ENCODE measurements around the gene WDR6.
"Not testable (repeated sequence)": the region's sequence is repeated elsewhere in the genome, so short reads cannot be mapped to it uniquely, and the experiment has no call there.

The WDR6 gene

DNA sequence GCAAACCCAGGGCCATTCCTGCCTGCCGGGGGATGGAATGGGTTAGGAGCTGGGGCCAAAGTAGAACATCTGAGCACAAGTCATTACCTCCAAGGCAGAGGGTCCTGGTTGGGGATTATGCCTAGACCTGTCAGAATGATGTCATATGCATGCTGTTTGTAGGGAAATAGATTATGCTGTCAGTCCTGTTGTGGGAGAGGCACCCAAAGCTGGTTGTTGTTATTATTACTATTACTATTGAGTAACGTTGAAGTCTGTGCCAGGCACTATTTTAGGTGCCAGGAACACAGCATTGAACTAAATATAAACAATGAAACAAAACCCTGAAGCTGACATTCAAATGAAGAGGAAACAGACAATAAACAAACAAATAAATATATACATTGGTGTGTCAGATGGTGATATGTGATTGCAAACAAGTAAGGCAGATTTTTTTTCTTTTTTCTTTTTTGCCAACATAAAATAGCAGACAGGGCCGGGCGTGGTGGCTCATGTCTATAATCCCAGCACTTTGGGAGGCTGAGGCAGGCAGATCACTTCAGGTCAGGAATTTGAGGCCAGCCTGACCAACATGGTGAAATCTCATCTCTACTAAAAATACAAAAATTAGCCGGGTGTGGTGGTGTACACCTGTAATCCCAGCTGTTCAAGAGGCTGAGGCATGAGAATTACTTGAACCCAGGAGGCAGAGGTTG, 15.2 kb upstream of the WDR6 start:
- DNase-seq, result no peak

DNA sequence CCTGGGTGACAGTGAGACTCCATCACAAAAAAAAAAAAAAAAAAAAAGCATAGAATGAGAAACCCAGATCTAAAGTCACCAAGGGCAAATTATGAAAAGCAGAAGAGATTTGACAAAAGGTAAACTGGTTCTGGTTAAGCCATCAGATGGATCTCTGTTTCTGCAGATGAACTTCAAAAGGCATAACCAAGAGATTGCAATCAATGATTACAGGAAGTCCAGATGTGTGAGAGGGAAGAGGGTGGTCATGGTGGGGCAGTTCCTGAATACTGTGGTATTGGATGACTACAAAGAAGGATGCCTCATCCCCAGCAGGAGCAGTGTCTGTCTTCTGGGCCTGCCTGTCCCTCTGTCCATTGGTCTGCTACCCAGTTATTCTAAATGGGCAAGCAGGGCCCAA, 13.4 kb upstream of the WDR6 start:
- DNase-seq, result no peak

DNA sequence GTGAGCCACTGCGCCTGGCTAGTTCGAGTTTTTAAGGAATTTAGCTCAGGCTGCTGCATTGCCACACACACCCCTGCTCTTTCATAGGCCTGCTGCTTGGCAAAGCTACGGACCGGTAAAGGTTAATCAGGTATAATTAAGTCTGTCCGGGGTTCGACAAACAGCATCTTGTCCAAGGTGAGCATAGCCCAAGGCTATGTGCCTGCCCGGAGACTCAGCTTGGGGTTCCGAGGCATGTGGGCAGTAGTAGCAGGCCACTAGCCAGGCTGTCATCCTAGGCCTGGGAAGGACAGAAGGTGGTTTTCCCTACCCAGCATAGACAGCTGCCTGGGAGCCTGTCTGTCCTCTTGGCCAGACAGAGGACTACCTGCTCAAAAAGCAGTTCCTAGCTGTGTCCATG, 10.6 kb upstream of the WDR6 start:
- no peak for DNase-seq

DNA sequence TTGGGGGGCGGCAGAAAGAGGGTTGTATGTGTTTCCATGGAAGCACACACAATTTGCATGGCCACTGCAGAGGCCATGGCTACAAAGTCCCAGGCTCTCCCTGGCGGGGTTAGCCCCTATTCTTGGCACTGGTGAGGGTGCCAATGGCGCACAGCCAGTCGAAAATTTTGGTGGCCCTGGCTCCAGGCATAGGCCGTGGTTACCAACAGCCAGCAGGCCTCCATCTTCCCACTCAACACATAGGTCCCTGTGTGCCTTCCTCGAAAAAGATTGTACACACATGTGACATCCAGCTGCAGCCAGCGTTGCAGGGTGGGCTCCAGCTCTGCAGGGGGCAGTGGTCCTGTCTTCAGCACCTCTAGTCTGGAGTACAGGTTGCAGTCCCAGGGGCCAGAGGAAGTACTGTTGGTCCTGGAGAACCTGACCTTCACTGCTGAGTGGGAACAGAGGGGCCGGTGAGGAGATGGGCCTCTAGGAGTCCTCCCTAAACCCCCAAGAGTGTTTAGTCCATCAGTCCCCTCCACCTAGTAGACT, 10.0 kb upstream of the WDR6 start:
- no peak for DNase-seq

DNA sequence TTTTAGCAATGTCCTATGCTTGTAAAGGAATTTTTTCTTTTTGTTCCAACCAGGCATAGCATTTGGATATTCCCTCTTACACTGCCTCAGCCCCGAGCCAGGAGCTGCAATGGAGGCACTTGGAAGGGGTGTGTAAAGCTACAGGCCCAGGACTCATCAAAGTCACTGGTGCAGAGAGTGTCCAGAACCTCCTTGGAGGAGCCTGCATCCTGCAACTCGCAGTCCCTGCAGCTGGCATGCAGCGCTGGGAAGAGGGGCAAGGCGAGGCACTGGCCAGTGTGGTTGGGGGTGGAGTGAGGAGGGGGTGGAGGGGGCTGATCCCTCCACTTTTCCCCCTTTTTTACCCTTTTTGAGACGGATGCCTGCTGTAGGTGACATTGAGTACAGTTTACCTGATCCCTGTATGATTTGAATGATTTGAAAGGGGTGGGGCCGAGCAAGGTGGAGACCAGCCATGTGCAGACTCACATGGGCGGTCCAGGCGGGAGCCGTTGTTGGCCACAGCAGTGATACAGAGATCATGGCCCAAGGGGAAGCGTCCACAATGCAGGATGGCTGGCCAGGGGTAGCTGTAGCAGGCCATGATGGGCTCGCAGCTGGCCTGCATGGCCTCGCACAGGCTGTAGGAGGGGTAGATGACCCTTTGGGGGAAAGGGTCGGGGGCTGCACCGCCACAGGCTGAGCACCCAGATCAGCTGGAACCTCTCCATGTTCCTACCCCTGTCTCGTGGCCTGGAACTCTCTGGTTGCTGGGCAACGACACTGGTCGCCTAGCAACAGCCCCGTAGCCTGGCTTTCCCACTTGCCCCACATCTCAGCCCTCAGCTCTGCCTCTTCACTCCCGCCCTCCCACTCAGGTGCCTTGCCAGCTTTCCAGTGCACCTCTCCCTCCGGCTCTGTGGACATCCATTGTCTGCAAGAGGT, 9.2 kb upstream of the WDR6 start:
- DNase-seq, result no peak

DNA sequence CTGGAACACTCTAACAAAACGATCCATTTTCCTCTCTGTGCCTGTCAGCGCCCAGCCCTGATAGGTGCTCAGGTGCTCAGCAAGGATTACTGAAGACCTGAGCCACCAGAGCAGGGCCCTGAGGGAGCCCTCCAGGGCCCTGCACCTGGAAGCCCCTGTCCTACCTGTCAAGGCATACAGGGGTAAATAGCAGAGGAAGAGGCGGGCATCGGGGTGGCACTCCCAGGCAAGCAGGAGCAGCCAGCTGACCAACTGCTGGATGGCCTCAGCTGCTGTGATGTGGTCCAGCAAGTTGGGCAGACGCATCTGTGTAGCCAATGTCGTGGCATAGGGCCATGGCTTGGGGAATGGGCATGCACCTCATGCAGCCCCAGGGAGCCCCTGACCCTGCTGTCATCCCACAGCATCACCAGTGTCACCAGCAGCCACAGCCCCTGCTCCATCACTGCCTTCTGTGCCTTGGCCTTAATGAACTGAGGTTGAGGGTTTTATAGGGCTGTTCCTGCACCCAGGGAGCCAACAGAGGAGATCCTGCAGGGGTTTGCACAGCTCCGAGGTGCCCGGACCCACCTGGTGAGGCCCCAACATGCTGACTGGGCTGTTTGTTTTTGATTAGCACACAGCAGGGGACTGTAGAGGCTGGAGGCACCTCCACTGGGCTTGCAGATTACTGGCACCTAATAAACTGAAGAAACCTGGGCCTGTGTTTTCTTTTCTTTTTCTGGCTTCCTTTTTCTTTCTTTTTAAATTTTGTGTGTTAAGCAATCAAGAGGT, 7.9 kb upstream of the WDR6 start:
- no peak for DNase-seq

DNA sequence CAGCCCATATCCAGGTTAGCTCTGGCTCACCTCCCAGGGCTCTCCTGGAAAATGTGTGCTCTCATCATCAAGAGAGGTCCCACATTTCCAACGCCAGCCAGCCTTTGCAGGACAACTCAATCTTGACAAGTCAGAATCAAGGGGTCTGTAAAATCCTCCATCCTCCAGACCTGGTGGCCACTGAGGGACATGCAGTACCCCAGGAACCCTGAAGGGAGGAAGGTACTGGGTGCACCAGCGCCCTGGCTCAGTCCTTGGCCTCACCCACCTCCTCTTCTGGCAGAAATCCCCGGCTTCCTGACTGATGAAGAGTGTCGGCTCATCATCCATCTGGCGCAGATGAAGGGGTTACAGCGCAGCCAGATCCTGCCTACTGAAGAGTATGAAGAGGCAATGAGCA, 6.0 kb upstream of the WDR6 start:
- DNase-seq, result no peak

DNA sequence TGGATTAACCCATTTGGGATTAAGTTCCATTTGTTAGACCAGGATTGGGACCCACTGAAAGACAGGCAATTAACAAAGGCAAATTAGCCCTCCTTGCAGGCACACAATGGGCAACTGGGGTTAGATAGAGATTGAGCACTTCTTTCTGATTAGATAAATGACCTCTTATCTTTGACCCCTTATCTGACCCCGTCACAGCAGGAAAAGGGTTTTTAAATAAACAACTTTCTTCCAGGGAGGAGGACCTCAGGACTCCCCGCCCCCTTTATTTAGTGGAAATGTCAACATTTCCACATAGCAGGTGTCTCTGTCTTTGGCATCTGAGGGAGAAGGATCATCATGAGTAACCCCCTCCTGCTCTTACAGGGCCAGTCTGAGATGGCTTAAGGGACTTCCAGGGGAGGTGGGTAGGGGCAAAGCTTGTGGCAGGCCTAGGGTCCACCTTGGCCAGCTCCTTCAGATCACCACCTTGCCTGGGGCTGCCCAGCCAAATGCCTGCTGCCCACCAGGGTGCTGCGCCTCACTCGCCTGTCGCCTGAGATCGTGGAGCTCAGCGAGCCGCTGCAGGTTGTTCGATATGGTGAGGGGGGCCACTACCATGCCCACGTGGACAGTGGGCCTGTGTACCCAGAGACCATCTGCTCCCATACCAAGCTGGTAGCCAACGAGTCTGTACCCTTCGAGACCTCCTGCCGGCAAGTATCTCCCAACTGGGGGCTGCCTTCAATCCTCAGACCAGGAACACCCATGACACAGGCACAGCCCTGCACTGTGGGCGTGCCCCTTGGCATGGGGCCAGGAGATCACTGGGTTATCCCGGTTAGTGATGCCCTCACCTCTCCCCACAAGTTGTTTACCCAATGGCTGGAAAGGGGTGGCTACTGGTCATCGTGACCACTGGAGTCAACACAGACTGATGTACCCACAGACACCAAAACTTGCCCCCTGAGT, 2.6 kb upstream of the WDR6 start:
- DNase-seq, result no peak

DNA sequence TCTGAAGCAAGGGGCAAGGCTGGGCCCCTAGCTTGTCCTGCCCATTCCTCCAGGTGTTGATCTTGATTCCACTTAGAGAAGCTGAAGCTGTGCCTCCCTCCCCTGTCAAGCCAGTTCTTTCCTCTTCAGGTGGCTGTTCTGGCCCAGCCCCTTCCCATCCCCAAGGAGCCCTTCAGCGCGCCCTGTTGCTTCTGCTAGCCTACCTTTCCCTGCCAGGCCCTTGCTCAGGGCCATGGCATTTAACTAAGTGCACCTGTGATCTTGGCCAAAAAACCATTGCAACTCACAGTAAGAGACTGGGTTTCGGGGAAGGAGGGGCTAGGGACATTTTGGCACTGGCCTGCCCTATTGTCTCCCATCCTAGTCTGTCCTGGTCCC, 1.9 kb upstream of the WDR6 start:
- no peak for DNase-seq

DNA sequence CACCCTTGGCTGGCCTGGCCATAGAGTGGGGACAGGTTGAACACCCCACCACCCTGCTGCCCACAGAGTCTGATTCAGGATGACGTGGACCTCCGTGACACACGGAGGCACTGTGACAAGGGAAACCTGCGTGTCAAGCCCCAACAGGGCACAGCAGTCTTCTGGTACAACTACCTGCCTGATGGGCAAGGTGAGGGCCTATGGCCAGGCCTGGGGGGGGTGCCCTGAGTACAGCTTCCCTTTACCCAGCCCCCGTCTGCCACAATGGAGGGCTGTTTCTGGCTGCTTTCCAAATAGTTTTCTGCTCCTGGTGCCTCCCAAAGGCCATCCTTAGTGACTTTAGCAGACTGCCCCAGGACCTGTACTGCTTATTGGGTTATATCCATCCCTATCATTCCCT, 1.2 kb upstream of the WDR6 start:
- no peak for DNase-seq

DNA sequence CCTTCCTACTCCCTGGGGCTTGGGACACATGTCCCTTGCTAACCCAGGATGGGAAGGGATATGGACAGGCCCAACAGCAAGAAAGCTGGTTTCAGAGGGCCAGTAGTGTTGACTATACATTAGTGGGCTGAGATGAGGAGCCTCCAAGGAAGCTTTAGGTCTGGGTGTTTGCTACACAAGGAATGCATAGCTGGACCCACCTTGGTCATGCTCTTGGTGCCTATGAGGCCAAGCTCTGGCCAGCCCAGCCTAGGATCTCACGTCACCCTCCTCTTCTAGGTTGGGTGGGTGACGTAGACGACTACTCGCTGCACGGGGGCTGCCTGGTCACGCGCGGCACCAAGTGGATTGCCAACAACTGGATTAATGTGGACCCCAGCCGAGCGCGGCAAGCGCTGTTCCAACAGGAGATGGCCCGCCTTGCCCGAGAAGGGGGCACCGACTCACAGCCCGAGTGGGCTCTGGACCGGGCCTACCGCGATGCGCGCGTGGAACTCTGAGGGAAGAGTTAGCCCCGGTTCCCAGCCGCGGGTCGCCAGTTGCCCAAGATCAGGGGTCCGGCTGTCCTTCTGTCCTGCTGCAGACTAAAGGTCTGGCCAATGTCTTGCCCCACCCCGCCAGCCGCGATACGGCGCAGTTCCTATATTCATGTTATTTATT, 653 bp upstream of the WDR6 start:
- DNase-seq, result peak; percentile 31

DNA sequence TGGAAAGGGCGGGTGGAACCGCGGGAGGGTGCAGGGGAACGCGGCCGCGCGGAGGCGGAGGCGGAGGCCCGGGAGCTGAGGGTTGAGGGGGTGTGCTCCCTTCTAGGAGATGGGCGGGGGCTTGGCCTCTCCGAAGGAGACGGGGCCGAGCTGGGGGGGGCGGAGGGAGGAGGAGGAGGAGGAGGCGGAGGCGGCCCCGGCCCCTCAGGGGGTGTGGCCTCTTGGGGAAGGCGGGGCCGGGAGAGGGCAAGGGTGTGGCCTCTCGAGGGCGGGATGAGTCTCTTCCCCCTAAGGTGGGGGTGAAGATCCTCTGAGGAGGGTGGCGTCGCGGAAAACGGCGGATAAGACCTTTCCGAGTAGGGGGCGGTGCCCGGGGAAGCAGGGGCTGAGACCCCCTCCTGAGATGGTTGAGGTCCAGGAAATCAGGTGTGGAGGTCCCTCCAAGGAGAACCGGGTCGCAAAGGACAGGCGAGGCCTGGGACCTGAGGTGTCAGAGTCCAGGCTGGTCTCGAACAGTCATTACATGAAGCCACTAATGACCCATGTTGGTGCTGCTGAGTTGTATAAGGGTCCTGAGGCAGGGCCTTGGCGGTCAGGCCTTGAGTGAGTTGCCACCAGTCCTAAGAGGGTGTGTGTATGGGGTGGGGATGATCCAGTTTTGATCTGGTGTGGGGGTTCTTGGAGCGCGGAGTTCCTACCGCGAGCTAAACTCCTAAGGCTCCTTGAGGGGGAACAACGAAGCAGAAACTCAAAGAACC, 759 bp downstream of the WDR6 start:
- DNase-seq, result peak; percentile 91

DNA sequence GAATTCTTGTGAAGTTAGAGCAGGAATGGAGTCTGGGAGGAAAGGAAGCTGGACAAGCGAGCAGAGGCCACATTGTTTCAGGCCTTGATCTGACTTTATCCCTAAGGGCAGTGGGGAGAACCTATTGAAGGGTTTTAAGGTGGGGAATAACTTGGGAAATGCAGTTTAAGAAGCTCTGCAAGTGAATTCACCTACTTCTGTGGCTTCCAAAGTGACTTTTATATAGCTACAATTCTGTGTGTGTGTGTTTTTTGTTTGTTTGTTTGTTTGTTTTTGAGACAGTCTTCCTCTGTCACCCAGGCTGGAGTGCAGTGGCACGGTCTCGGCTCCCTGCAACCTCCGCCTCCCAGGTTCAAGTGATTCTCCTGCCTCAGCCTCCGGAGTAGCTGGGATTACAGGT, 1.4 kb downstream of the WDR6 start:
- not testable (repeated sequence) for DNase-seq

DNA sequence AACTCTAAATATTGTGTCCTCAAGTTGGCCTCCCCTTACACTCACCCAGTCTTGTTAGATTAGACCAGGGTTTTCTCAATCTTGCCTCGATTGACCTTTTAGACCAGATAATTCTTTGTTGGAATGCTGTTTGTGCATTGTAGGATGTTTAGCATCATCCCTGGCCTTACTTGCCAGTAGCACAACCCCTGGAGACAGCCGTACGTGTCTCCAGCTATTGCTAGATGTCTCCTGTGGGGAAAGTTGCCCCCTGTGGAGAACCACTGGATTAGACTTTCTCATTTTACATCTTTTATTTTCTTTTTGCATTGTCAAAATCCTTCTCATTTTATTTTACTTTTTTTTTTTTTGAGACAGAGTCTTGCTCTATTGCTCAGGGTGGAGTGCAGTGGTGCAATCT, 2.2 kb downstream of the WDR6 start:
- no peak for DNase-seq

DNA sequence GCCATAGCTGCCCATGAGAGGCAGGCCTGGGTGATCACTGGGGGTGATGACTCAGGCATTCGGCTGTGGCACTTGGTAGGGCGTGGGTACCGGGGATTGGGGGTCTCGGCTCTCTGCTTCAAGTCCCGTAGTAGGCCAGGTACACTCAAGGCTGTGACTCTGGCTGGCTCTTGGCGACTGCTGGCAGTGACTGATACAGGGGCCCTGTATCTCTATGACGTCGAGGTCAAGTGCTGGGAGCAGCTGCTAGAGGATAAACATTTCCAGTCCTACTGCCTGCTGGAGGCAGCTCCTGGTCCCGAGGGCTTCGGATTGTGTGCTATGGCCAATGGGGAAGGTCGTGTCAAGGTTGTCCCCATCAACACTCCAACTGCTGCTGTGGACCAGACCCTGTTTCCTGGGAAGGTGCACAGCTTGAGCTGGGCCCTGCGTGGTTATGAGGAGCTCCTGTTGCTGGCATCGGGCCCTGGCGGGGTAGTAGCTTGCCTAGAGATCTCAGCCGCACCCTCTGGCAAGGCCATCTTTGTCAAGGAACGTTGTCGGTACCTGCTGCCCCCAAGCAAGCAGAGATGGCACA, 5.3 kb downstream of the WDR6 start:
- DNase-seq, result no peak

DNA sequence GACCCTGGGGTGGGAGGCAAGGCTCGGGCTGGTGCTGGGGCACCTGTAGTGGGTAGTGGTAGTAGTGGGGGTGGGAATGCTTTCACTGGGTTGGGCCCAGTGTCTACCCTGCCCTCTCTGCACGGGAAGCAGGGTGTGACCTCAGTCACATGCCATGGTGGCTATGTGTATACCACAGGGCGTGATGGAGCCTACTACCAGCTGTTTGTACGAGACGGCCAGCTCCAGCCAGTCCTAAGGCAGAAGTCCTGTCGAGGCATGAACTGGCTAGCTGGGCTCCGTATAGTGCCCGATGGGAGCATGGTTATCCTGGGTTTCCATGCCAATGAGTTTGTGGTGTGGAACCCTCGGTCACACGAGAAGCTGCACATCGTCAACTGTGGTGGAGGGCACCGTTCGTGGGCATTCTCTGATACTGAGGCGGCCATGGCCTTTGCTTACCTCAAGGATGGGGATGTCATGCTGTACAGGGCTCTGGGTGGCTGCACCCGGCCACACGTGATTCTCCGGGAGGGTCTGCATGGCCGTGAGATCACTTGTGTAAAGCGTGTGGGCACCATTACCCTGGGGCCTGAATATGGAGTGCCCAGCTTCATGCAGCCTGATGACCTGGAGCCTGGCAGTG, 6.0 kb downstream of the WDR6 start:
- no peak for DNase-seq

DNA sequence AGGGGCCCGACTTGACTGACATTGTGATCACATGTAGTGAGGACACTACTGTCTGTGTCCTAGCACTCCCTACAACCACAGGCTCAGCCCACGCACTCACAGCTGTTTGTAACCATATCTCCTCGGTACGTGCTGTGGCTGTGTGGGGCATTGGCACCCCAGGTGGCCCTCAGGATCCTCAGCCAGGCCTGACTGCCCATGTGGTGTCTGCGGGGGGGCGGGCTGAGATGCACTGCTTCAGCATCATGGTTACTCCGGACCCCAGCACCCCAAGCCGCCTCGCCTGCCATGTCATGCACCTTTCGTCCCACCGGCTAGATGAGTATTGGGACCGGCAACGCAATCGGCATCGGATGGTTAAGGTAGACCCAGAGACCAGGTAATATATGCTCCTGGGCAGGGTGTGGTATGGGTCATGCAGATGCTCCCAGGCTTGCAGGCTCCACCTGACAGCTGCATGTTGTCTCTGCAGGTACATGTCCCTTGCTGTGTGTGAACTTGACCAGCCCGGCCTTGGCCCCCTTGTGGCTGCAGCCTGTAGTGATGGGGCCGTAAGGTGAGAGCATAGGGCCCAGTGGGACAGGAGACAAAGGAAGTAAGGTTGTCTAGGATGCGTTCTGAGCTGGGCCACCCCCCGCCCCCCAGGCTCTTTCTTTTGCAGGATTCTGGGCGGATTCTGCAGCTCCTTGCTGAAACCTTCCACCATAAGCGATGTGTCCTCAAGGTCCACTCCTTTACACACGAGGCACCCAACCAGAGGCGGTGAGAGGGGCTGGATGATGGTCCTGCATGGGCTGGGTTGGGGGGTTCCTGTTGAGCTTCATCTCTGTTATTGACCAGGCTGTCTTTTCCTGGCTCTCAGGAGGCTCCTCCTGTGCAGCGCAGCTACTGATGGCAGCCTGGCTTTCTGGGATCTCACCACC, 6.8 kb downstream of the WDR6 start:
- peak; percentile 64 for DNase-seq

DNA sequence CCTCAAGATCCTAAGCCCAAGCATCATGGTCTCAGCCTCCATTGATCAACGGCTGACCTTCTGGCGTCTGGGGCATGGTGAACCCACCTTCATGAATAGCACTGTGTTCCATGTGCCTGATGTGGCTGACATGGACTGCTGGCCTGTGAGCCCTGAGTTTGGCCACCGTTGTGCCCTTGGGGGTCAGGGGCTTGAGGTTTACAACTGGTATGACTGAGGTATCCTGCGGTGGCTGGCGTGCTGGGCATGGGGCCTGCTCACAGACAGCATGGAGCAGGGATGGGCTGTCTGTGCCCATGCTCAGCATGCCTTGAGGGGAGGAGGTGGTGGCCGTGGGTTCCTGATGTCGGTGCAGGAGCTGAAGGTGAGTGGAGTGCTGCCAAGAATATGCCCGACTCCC, 7.9 kb downstream of the WDR6 start:
- no peak for DNase-seq

DNA sequence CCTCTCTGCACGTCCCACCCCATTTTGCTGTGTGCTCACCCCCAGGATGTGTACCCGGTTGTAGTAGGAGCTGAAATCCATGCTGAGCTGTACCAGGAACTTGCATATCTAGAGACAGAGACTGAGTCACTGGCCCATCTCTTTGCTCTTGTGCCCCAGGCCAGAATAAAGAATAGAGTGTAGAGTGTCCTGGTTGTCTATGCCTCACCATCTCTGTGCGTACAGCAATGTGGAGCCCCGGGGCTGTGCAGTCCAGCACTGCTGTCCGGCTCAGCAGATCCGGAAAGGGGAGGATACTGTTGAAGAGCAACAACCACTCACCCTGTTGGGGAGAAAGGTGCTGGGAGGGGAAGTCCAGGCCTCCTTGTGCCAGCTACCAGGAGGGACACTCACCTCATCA, 8.6 kb downstream of the WDR6 start:
- DNase-seq, result no peak
